IMR-90 (cell line): Measurements from ENCODE around the gene CCNE1.

ENCODE experiments used
- CTCF ChIP-seq: conservative IDR thresholded peaks from 2 replicates; pipeline ENCODE4 v1.5.1; 2012; ENCODE audit warnings: mild to moderate bottlenecking, low read depth, low read length, improper control_type of control experiment
- POLR2A ChIP-seq: IDR thresholded peaks from 2 replicates; pipeline ENCODE4 v1.6.1; 2012; ENCODE audit warnings: mild to moderate bottlenecking, low read depth, low read length
- RAD21 ChIP-seq: IDR thresholded peaks from 2 replicates; pipeline ENCODE4 v1.6.1; 2012; ENCODE audit warnings: low read length, improper control_type of control experiment
- SMC3 ChIP-seq: fragments of 150-350 bp; IDR thresholded peaks from 2 replicates; pipeline ENCODE4 v1.6.1; 2016; ENCODE audit warnings: low read depth, mild to moderate bottlenecking, antibody characterized with exemption, low read length, moderate library complexity

- TF ChIP-seq CTCF (no peak), SMC3 (no peak), RAD21 (no peak), POLR2A (no peak)
Measured at GRCh38 chr19:29832801-29833200, 21.0 kb downstream of the CCNE1 start.
